Measurements from ENCODE around the gene RBM6.
A peak's percentile ranks its signal among the peaks of the same experiment; 100 is the strongest.
"Not testable (repeated sequence)": the region's sequence is repeated elsewhere in the genome, so short reads cannot be mapped to it uniquely, and the experiment has no call there.

Gene RBM6

DNA sequence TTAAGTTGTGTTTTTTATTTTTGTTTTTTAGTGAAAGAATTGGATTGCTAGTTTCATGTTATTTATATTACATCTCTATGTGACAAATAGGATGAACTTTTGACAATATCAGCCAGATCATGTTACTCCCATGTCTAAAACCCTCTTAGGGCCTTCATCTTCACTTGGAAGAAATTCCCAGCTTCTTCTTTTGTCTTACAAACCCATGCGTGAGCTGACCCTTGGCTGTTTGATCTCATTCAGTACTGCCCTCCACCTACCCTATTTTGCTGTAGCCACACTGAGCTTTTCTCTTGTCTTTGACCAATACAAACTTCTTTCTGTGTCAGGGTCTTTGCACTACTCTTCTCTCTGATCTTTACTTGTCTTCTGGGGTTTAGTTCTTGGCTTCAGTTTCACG is 37.0 kb downstream of the RBM6 start:
- no peak for DNase-seq (ENCODE audit: low spot score)

DNA sequence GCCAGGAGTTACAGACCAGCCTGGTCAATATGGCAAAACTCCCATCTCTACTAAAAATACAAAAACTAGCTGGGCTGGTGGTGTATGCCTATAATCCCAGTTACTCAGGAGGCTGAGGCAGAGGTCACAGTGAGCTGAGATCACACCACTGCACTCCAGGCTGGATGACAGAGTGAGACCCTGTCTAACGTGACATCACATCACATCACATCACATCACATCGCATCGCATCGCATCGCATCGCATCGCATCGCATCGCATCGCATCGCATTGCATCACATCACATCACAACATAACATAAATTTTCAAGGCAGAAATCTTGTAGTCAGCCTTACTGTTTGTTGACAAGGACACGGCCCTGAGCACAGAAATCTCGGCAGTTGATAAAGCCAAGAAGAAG is 44.4 kb downstream of the RBM6 start:
- no peak for DNase-seq (ENCODE audit: low spot score)

DNA sequence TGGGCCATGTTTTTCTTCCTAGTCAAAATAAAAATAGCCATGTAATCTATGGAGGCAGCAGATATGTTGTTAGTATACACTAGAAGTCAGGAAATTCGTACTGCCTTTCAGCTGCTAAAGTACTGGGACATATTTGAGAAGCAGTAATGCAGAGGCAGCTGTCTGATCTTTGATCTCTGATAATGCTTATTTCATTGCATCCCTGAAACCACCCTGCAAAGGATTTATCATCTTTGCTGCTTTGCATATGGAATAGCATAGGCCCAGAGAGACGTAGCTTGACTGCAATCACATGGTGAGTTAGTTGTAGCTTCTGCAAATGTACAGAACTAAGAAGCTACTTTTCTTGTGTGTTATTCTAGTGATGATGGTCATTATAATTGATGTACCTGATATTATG is 52.4 kb downstream of the RBM6 start:
- no peak for DNase-seq (ENCODE audit: low spot score)

DNA sequence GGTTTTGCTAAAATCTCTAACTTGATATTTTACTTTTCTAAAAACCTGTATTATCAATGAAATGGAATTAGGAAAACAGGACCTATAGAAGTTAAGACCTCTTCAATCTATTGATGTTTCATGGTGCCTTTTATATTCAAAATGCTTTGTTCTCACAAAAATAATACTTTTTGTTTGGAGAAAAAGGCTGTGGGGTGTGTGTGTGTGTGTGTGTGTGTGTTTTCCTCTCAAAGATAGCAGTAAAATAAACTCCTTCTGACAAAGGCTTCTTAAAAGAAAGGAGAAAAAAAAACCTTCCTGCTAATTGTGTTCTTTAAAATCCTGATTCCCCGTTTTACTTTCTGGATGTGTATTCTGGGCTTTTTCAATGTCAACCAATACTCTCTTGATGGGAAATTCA is 54.5 kb downstream of the RBM6 start:
- no peak for DNase-seq (ENCODE audit: low spot score)

DNA sequence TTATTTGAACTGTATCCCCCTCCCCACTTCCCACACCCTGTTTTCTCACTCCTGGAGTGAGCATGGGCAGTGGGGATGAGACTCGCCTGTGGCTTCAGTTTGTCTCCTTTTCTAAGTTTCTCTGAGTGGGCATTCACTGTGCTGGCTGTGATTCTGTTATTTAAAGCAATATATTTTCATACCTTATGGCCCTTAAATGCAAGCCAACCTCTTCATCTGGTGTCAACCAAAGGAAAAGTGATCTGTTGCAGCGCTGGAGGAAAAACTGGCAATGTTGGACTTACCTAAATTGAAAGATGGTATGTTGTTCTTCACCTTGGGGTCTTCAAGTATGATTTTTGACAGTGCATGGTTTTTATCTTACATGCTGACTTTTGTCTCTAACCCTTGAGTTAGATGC is 56.1 kb downstream of the RBM6 start:
- no peak for DNase-seq (ENCODE audit: low spot score)

DNA sequence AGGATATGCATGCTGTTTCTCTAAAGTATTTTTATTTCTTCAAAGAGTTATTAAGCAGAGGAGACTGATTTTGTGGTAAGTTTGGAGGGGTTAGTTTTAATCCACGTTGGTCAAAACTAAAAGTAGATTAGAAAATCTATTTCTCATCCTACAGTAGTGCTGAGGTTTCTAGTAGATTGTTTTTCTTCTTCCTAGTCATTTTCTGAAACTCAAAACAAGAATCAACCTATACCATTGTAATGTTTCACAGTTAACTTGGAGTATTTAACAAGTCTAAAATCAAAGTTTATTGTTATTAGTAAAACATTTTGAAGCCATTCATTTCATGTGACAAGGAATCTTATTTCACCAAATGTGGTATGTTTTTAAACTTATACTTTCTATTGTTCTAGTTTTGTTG is 57.9 kb downstream of the RBM6 start:
- DNase-seq (ENCODE audit: low spot score) = no peak

DNA sequence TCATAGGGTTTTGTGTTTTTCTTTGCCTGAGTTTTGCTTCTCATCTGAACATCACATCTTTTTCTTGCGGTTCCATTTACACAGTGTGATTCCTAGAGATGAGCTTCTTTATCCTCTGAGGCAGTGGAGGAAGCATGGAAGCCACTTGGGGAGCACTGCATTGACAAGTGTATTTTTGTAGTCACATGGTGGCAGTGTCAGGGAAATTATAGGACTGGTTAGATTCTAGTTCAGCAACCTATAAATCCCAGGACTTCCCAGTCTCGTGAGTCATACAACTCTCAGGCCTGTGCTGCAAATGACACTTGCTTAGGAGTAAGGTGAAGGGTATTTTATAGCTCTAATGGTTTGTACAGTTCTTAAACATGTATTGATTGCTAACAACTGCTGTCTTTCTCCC is 58.4 kb downstream of the RBM6 start:
- DNase-seq (ENCODE audit: low spot score) = no peak

DNA sequence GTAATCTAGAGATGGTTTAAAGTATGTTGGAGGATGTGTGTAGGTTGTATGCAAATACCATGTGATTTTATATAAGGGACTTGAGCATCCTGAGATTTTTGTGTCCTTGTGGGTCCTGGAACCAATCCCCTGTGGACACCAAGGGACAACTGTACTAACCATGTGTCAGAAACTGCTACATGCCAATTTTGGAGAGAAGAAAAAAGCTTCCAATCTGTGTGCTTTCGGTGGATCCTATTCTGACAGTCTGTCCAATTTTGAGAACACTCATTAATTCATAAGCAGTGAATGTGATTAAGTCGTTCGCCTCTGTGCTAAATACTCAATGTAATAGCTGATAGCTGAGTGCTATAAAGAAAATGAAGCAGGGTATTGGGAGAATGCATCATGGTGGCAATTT is 61.6 kb downstream of the RBM6 start:
- DNase-seq (ENCODE audit: low spot score) = no peak

DNA sequence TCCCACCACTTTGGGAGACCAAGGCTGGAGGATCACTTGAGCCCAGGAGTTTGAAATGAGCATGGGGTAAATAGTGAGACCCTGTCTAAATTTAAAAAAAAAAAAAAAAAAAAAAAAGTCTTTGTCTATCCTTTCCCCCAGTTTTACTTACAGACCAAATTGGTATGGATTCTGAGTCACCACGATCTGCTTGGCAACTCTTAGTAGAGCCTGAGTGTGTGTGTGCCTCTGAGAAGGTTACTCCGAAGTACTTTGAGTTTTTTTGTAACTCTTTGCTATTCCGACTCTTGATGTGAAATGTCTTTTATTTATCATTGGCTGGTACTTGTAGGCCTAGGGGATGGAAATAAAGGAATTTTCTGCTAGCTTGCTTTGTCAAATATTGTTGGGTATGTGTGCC is 63.3 kb downstream of the RBM6 start:
- no peak for DNase-seq (ENCODE audit: low spot score)

DNA sequence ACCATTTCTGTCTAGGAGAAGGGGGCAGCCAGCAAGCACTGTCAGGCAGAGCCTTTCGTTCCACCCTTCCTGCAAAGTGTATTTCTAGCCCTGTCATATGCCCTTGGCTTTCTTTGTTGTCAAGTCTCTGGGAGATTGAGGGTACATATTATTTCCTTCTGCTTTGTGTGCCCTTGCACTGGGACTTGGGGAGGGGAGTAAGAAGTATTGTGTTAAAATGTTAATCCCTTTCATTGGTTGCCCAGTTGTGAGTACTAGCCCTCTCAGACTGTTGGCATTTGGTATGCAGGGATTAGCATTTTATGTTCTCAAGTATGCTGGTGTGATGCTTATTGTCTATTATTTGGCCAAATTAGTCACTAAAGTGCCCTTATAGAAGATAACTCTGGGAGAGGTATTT is 63.9 kb downstream of the RBM6 start:
- no peak for DNase-seq (ENCODE audit: low spot score)

DNA sequence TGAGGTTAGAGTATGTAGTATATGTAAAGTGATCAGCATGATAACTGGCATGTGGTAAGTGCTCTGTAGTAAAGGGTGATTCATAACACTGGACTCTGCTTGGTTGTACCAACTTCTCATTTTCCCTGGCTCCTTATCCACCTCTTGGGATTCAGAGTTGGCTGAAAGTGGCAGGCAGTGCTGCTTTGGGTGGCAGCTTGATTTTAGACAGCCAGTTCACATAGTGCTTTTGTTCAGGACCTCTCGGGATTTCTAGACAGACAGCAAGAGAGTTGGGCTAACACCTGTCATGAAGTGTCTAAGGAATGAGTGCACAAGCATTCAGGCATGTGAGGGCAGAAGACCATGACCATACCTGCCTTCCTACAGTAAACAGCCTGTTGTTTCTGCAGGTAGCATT is 69.0 kb downstream of the RBM6 start:
- no peak for DNase-seq (ENCODE audit: low spot score)

DNA sequence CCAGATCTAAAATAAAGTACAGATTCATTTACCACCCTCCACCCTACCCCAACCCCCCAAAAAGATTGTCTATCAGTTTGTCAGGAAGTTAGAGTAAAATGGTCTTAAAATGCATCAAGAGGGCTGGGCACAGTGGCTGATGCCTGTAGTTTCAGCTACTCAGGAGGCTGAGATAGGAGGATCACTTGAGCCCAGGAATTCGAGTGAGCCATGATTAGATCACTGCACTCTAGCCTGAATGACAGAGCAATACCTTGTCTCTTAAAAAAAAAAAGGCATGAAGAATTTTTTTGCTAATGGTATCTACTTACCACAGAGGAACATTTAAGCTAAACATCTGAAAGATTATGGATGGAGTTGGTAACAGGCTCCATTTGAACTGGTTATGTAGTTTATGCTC is 71.0 kb downstream of the RBM6 start:
- DNase-seq (ENCODE audit: low spot score) = no peak

DNA sequence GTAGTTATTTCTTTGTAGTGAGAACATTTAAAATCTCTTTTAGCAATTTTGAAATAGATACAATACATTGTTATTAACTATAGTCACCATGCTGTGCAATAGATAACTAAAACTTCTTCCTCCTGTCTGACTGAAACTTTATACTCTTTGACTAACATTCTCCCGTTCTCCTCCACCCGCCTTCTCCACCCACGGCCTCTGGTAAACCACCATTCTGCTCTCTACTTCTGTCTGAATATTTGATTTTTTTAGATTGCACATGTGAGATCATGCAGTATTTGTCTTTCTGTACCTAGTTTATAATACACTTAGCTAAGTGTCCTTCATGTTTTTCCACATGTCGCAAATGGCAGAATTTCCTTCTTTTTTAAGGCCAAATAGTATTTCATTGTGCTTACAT is 76.0 kb downstream of the RBM6 start:
- DNase-seq (ENCODE audit: low spot score) = no peak

DNA sequence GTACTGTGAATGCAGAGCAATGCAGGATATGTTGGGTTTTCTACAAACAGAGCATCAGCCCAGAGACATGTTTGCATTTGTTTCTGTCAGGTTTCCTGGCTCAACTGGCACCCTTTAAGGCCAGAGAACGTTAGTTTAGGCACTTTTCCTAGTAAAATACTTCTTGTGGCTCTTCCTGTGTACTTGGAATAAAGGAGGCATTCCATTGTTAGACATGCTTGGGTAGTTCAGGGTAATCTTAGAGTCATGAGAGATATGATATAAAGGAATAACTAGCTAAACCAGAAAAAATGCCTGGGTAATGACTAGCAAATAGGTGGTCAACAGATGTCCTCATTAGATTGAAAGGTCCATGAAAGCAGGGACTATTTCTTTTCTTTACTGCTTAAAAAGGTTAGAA is 88.4 kb downstream of the RBM6 start:
- DNase-seq (ENCODE audit: low spot score) = no peak

DNA sequence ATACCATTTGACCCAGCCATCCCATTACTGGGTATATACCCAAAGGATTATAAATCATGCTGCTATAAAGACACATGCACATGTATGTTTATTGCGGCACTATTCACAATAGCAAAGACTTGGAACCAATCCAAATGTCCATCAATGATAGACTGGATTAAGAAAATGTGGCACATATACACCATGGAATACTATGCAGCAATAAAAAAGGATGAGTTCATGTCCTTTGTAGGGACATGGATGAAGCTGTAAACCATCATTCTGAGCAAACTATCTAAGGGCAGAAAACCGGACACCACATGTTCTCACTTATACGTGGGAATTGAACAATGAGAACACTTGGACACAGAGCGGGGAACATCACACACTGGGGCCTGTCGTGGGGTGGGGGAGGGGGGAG is 91.3 kb downstream of the RBM6 start:
- DNase-seq (ENCODE audit: low spot score) = not testable (repeated sequence)

DNA sequence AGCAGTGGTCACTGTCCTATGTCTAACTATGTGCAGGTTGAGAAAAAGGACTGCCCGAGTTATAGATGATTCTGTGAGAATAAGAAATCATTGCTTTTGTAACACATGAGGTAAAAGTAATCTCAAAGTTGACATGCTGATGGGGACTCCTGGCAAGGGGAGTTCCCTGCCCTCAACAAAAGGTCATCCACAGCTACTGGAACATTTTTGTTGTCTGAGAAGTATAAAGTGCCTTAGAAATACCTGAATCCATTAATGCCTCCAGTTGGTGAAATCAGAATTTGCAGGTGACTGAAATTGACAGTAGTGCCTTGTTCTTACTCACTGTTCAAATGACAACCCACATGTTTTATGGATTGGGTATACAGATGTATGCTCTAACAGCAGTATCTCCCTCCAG is 105.0 kb downstream of the RBM6 start:
- no peak for DNase-seq (ENCODE audit: low spot score)

DNA sequence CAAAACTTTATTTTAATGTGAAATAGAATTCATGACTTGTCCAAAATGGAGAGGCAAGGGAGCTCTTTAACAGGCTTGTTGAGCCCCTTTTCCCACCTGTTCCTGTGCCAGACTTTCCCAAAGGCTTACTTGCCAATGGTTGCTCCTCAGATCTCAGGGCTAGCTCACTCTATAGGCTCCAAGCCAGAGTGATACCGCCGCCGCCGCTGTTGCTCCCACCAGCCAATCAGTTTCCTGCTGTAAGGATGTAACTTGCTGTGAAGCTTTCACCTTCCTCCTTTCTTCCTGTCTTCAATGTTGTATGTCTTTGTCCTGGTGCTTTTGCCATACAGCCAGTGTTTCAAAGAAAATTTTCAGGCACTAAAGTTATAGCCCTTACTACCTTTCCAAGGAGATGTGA is 107.5 kb downstream of the RBM6 start:
- DNase-seq (ENCODE audit: low spot score) = no peak

DNA sequence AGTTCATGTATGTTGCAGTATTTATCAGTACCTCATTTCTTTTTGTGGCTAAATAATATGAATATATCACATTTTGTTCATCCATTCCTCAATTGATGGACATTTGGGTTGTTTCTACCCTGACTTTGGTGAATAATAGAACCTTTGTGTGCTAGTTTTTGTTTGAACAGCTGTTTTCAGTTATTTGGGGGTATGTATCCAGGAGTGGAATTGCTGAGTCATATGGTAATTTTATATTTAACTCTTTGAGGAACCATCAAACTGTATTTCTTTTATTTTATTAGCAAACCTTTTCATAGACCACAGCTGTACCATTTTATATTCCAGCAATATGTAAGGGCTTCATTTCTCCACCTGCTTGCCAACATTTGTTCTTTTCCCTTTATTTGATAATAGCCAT is 110.4 kb downstream of the RBM6 start:
- no peak for DNase-seq (ENCODE audit: low spot score)

DNA sequence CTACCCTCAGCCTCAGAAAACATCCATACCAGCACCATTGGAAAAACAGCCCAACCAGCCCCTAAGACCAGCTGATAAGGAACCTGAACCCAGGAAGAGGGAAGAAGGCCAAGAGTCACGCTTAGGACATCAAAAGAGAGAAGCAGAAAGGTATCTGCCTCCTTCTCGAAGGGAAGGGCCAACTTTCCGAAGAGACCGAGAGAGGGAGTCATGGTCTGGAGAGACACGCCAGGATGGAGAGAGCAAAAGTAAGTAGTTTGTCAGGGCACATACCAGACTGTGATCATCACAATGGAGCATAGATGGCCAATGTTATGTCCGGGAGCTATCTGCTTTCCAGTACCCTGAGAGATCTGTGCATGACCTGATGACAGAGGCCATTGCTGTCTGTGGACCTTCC is 117.8 kb downstream of the RBM6 start:
- DNase-seq (ENCODE audit: low spot score) = no peak

DNA sequence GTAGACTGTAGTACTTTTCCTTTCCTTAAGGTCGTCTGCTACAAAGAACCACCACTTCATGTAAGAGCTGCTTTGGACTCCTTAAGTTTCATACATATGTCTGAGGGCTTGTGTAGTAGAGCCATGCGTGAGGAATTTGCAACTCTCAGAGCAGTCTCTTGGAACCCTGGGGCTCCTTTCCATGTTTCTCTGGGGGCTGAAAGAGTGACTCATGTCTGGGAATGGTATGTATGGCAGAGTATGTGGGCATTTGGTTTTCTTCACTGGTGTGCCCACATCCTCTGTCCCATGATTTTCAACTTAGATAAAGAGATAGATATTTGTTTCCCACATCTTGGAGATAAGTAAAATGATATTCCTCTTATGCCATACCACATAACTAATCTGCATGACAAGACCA is 128.2 kb downstream of the RBM6 start:
- DNase-seq (ENCODE audit: low spot score) = no peak

DNA sequence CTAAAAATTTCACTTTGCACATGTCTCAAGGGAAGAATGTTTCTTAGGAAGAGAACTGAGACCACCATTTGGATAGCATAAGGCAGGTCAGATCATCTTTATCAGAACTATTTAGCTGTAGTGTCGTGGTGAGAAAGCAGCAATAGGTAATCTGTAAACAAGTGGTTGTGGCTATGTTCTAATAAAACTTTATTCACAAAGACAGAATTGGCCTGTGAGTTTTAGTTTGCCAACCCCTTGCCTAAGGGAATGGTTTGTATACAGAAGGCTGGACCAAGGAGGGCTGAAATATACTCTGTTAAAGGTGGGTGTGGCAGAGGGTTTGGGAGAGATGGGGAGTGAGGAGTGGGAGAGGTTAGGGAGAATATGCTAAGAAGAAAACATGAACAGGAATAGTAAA is 138.1 kb downstream of the RBM6 start:
- DNase-seq (ENCODE audit: low spot score) = no peak

DNA sequence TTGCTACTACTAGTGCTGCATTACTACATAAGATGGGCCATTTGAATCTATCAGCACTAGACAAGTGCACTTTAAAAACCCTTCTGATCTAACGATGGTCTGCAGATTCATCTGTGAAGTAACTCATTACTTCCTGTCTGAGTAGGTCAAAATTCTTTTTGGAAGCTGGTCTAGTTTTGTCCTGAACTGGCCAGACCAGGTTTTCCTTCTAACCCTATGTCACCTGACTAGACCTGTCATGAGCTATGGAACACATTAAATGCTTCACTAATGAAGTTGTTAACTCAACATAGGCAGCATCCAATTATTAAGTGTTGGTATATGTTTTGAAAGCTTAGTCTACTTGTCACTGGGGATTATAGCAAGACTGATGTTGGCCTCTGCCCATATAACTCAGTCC is 138.7 kb downstream of the RBM6 start:
- DNase-seq (ENCODE audit: low spot score) = no peak

DNA sequence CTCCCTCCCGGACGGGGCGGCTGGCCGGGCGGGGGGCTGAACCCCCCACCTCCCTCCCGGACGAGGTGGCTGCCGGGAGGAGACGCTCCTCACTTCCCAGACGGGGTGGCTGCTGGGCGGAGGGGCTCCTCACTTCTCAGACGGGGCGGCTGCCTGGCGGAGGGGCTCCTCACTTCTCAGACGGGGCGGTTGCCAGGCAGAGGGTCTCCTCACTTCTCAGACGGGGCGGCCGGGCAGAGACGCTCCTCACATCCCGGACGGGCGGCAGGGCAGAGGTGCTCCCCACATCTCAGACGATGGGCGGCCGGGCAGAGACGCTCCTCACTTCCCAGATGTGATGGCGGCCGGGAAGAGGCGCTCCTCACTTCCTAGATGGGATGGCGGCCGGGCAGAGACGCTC is 145.0 kb downstream of the RBM6 start:
- DNase-seq (ENCODE audit: low spot score) = not testable (repeated sequence)

DNA sequence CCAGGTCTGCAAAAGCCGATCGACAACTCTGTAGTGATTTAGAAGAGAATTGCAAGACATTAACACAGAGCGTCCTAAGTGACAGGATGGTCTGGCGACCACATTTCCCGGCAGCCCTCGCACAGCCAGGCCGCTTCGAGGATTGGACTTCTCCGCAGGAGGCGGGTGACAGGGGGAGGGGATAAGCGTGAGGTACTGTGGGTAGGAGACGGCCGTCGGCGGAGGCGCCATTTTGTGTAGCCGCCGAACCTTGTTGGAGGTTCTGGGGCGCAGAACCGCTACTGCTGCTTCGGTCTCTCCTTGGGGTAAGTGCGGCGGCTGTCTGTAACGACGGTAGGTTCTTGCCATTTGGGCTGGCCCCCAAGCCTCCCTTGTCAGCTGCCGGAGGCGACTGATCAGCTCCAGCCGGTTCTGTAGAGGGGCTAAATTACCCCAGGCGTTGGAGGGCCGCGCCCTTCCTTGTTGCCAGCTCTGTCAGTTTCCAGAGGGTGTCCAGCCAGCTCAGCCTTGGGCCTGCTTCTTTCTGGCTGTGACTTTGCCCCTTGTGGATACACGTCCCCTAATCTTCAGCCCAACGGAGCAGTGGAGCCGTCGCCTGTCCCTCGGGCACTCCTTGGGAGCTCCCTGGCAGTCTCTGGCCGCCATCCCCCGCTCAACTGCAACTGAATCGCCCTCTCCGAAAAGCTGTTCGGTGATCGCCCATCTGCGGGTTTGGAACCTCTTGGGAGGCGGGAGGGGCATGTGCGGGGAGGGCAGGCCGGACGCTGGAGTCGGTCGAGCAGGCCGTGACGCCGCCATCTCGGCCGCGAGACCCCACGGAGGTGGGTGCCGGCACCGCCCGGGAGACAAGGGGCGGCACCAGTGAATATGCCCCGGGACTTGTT is 149.0 kb downstream of the RBM6 start, which contains the start of gene RBM5:
Gene RBM5 (plus strand): TSS at position 195 of the 884 bp plus-strand sequence. CDS start 1,516 bp downstream, outside the sequence.
- DNase-seq (ENCODE audit: low spot score) = peak; percentile 98
